Stimulated activated CD4-positive, alpha-beta T cell treated with anti-CD3 and anti-CD28 coated beads, Interleukin-2, amount 100 ng/mL, for 4 hours (primary cell): Measurements from ENCODE around the gene PHC2.

Experiments used
- DNase-seq: peaks from one replicate; pipeline ENCODE4 v3.0.0-alpha.2; 2020; ENCODE audit warnings: low read depth

The PHC2 gene

DNA sequence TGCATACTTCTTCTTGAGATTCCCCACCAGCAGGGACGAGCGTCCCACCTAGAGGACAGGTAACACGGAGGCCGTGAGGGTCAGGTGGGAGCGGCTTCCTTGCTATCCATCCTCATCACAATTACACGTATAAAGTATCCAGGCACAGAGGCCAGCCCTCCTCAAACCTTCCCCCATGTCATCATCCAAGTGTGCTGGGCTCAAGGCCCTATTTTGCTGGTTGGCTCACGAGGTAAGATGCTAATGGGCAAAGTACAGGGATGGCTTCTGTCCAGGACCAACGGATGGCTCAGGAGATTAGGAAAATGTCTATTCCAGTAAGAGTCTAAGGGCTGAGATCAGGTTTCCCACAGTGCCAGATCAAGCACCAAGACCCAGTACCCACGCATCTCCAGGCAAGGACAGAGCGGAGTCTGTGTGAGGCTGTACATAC, 98.5 kb downstream of the PHC2 start:
- no peak for DNase-seq

DNA sequence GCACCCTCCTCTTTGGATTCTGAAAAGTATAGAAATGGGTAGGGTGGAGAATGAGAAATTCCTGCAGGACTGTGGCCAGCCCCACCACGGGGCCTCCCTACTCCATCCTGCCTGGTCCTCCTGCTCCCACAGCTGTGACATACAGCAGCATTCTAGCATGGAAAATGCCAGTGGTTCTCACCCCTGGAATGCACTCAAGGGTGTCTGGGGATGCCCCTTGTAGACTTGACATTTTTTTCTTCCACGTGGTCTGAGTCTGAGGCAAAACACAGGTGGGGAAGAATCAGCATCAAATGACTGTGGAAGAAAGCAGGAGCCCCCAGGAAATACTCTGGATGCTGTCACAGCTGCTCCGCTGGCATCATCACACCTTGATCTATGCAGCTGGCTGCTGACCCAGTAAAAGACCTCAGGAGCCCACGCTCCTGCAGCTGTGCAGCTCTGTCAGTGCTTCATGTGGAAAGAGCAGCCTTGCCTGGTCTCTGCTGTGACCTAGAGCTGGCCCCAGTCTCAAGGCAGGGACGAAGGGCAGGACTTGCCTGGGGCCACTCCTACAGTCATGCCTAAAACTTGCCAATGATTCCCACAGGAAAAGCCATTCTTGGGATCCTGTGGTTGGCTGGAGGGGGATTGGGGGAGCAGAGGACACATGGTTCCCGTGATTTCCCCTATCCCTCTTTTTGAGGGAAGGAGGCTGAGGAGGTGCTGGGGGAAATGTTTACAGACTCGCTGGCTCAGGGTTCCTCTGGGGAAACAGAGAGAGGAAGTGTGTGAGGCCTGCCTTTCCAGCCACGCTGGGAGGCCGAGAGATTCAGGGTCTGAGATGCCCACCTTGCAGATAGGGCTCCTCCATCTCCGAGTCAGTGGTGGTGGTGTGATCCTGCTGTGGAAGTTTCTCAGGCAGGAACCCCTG, 99.2 kb downstream of the PHC2 start:
- DNase-seq = no peak

DNA sequence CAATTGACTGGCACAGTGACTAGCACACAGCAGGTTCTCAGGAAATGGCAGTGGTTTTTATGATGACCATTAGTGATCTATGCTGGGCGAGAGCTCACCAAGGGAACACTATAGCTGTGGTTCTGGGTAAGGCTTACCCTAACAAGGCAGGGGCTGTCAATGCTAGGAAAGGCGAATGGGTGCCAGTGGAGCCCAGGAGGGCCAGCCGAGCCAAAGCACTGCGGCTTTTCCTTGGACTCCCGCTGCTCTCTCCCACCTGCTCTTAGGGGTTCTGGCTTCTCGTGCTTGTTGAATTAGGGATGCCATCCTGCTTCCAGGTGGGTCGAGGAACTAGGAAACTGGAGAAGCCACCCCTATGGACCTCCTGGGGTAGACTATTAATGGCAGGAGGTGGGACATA, 100.0 kb downstream of the PHC2 start:
- no peak for DNase-seq

DNA sequence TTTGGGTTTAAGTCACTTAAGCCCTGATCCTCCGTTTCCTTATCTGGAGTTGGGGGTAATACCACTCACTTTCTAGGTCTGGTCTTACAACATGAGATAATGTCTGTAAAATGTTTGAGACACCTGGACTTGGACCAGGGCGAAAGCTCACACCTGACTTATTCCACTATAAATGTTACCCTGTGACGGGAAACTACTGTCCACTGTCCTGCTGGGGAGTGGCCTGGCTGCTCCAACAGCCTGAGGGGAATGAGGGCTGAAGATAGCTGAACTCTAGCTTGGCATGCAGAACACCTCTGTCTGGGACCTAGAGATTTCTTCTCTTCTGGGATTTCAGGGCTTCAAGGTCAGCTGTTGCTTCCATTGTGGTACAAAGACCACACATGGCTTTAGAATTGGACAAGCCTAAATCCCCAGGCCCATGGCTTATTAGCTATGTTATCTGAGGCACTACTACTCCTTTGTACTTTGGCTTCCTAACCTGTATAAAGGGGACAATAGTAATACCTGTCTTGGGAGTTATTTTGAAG, 100.5 kb downstream of the PHC2 start:
- DNase-seq = no peak

DNA sequence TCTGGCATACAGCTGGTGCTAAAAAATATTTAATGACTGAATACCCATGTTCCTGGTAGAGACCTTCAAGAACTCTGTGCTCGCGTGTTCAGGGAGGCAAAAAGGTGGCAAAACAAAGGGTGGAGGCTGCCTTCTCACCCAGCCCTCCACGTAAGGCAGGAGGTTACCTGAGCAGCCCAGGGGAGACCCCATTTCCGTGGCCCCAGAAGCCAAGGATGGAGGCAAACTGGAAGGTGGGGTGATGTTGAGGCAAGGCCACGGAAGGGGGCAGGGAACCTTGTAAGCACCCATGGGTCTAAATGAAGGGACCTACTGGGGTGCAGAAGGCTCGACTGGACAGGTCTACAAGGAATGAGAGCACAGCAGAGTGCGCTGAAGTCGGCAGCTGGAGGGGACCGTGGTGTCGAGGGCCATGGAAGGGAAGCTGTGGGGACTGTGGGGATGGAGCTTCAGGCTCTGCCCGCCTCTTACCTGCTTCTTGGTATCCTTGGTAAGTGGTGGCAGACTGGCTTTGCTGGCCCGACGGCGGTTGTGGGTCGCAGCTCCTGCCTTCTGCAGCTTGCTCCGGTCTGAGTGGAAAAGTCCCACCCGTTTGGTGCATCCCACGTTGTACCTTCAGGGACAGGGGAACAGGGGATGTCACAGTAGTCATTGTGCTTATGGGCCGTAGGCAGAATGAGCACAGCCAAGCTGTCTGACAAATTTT, 101.1 kb downstream of the PHC2 start:
- DNase-seq = no peak

DNA sequence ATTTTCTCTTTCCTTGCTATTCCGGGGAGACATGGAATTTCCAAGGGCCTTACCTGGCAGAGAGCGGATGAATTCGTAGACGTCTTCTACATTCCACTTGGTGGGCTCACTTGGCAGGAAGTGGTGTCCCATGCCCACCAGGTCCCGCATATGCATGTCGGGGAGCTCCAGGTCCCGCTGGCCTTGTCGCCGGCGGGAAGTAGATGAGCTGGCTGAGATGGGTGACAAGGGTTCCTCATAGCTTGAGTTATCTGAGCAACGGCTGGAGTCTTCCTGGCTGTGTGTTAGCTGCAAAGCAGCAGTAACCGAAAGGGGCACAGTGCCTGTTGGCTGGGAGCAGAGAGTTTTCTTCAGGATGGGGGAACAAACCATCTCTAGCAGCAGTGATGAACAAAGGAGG, 102.1 kb downstream of the PHC2 start:
- no peak for DNase-seq

DNA sequence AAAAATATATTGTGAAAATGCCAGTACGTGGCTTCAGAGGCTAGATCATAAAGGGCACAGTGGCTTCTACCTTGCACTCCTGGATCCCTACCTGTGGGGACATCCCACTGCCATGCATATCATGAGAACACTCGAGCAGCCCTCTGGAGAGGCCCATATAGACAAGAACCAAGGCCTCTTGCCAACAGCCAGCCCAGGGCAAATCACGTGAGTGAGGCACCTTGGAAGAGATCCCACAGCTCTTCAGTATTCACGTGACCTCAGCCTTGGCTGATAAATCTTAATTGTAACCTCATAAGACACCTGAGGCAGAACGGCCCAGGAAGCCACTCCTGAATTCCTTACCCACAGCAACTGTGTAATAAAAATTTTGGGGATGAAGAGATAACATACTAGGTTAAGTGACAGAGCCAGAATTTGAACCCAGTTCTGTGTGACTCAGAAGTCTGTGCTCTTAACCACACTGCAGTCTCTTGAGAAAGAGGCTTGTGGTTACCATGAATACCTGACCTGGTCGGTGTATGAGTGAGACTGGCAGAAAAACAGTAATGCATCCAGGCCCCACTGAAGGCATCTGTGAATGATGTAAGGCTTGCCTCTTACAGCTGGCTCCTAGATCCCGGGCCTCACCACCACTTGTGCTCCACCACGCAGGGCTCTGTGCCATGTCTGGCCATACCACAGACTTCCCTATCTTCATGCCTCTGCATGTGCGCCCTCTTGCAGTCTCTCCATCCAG, 103.1 kb downstream of the PHC2 start:
- DNase-seq = no peak

DNA sequence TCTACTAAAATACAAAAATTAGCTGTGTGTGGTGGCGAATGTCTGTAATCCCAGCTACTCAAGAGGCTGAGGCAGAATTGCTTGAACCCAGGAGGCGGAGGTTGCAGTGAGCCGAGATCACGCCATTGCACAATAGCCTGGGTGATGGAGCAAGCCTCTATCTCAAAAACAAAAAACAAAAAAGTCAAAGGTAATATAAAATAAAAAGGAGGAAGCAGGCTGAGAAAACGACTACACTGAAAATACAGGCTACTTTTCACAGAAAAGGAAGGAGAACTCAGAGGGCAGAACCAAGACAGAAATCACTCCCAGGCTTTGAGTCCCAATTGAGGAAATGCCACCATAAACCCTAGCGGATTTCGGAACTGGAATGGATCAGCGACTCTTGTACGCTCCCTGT, 104.1 kb downstream of the PHC2 start:
- no peak for DNase-seq

DNA sequence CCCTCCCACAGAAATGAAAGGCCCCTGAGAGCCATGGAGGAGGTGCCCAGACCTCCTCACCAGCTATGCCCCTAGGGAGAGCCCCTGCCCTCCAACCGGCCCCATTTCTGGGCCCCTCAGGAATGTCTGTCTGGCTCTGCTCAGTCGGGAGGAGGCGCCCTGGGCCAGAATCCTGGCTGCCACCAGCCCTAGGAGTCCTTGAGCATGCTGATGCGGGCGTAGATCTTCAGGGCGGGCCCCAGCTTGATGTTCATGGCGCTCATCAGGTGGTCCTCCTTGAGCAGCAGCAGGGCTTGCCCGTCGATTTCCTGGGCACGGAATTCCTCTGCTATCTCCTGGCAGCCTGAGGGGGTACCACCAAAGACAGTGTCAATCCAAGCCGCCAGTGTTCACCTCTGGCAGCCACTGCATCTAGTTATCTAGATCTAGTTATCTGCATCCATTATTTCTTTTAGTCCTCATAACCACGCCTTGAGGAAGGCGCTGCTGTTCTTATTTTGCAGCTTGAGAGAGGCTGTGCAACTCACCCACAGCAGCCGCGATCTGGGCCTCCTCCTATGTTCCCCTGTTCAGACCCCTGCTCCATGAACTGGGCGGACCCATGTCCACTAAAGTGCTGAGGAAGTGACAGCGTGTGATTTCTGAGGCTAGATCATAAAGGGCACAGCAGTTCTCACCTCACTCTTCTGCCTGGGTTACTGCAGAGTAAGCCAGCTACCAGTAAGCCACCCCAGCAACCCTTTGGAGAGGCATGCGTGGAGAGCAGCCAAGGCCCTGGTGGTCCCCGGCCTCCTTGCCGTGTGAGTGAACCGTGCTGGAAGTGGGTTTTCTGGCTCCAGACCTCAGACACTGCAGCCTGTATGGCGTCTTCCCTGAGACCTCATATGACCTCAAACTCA, 106.0 kb downstream of the PHC2 start:
- DNase-seq = no peak

DNA sequence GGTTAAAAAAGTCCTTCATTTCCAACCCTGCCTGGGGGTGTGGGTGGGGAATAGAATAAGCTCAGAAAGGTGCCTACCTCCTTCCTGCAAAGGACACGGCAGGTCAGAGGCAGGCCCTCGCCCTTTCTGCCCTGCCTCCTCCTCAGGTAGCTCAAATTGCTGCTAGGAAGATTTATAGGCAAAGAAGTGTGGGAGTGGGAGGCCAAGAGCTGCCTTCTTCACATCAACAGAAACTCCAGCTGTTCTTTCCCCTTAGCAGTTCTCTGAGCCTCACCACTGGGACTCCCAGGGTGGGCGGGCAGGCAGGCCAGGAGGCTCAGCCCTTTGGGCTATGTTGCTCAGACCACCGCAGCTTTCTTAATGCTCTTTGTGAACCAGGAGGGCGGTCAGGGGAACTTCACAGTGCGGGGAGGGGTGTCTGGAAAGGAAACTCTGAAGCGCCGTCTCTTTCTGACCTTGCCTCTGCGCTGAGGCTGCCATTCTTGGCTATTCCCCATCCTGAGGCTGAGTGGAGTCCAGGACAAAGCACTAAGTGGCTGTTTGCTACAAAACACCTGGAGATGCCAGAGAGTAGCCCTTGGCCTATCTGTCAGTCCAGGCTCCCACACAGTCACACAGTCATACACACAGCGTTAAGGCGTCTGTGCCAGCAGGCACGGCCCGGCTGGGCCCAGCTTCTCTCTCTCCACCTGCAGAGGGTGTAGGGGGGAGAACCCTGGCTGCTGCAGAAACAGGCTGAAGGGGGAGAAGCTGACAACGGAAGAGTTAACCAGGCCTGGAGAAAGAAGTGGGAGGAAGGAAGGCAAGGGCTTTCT, 107.0 kb downstream of the PHC2 start:
- no peak for DNase-seq

DNA sequence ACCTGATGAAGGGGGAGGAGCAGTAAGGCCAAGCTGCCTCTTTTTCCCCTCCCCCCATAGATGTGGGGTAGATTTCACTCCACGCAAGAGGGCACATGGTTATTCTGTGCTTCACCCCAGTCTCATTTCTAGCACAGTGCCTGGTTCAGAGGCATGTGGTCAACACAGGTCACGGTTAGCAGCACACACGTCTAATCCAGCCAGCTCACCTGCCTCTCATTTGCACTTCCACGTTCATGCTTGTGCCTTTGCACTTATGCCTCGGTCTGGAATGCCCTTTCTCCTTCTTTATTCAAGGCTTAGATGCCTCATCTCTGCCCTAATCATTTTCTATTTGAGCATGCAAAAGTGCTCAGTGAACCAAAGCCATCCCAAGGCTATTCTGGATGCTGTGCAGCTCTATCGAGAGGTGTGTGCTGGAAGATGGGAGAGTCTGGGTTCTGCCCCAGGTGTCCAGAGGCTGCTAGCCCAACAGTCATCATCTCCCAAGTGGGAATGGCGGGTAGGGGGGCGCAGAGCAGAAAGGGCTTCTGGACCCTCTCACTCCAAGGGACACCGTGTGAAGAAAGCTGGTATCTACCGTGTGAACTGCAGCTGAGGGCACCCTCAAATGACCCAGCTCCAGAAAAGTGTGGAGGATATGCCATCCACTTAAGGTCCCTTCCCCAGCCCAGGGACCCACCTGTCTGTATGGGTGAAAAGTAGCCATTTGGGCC, 107.9 kb downstream of the PHC2 start:
- no peak for DNase-seq

DNA sequence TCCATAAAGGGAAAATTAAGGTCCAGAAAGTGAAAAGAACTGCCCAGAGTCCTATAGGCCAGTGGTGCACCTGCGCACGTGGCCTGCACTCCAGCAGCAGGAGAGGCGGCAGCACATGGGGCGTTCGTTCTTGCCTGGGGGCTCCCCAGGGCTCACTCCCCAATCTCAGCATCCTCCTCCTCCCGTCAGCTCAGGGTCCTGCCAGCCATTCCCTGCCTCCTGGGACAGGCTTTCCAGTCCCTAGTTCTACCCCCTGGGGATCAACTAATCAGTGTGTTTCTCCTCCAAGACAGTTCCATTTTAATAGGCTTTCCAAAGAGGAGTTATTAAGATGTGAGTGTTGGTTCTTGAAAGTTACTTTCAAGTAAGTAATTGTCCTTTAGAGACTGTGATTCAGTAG, 108.8 kb downstream of the PHC2 start:
- no peak for DNase-seq

DNA sequence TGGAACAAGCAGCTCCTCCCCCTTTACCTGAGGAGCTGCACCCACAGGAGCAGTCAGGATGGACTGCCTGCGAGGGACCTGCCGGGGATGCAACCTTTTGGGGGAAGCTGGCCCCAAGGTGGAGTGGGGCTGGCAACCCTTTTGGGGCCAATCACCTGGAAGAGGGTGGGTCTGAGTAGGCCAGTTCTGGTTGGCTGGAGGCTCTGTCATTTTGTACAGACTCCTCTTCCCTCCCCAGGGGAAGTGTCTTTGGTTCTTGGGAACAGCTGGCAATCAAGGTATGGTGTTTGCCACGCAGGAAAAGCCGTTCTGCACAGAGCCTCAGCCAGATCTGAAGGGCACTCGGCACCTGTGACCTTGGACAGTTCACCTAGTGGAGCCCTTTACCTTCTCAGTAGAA, 109.7 kb downstream of the PHC2 start:
- DNase-seq = no peak

DNA sequence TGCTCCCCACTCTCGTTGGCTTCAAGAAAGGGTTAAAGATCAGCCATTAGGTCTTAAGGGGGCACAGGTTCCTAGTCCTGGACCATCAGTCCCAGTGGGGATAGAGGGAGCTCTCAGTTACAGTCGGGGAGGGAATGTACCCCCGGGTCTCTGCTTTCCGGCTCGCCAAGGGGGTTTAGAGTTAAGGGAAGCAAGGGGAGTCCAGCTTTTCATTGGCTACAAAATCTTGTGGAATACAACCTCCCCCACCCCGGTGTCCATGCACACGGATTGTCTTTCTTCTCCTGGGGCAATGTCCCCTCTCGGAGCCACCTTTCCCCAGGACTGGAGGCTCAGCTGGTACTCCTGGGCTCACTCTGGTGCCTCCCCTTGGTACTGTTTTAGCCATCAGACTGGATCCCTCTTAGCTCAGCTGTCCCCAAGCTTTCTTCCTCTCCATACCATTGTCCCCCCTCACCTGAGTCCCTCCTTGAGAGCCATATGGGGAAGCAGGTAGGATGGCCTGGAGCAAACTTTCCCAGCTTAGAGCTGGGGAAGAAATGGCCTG, 110.2 kb downstream of the PHC2 start, which contains the start of gene A3GALT2:
Gene A3GALT2 (minus strand): TSS at position 480 of the 547 bp plus-strand sequence. CDS start 0 bp downstream, at position 480.
- no peak for DNase-seq

DNA sequence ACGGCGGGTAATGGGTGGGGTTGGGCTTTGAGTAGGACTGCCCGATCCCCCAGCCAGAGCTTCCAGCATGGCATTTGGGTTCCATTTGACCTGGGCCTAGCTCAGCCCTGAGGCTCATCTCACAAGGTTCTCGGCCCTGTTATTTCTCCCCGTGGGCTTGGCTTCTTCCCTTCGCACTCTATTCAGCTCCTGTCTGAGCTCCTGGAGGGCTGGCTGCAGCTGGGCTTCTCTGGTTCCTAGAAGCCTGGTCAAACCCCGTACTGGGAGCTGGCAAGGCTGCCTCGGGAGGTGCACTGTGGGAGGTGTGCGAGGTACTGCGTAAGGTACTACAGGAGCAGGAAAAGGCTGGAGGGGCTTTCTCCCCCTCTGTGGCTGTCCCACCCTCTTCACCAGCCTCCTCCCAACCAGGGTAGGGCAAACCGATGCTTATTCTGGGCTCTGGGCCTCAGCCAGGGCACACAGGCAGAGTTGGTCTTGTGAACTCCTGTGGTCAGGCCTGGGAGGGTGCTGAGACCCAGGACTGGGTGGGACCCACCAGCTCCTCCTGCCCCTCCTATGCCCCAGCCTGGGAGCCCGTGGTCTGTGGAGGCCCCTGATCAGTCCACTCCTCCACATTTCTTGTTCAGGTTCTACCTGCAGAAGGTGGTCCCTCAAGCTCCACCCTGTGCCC, 110.8 kb downstream of the PHC2 start:
- DNase-seq = no peak

DNA sequence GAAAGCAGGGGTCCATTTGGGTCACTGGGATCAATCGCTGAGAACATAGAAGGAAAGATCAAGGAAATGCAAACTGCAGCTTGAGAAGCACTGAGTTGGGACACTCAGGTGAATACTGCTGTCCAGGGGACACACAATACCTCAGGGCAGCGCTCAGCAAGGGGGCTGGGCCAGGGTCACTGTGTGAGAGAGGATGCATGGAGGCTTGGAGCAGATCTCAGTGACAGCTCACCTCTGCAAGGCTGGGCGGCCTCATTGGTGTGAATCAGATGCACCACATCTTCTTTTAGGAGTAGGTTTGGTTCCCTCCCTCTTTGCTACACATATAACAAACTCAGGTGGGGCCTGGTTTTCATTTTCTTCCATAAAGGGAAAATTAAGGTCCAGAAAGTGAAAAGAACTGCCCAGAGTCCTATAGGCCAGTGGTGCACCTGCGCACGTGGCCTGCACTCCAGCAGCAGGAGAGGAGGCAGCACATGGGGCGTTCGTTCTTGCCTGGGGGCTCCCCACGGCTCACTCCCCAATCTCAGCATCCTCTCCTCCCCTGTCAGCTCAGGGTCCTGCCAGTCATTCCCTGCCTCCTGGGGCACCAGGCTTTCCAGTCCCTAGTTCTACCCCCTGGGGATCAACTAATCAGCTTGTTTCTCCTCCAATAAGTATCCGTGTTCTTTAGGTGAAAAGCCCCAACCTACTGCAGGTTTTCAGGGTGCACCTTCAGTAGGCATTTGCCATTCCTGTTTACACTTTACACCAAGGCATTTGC, 111.5 kb downstream of the PHC2 start:
- DNase-seq = no peak

DNA sequence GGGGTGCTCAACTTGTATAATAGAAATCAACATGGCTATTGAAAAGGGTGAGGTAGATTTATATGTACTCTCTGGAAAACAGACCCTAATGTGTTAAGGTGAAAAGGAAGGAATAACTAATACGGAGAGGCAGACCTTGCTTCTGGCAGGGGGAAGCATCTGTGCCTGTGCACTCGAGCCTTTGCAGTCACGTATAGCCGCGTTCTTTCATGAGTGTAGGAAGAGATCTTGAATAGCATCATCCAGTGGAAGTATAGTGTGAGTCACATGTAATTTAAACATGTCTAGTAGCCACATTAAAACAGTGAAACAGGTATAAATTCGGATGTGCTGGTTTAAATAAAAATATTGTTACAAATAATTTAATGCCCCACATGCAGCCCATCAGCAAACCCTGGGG, 112.9 kb downstream of the PHC2 start:
- no peak for DNase-seq

DNA sequence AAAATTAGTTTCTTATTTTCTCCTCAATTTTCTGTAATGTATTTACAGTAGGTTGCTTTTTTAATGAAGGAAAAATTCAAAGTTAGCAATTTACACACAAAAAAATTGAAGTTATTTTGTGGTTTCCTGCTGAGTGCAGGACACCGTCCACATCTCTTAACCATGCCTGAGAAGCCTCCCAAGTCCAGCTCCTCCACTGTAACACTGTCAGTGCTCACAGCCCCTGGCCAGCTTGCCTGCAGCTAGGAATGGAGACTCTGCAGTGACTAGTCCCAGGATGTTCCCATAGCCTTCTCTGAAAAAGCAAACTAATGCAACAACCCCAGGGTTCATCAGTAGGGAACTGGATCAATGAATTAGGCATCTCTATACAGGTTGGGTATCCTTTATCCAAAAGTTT, 113.5 kb downstream of the PHC2 start:
- no peak for DNase-seq
